ENCODE results near the gene CALML4.
"Not testable (repeated sequence)": the region's sequence is repeated elsewhere in the genome, so short reads cannot be mapped to it uniquely, and the experiment has no call there.

DNA sequence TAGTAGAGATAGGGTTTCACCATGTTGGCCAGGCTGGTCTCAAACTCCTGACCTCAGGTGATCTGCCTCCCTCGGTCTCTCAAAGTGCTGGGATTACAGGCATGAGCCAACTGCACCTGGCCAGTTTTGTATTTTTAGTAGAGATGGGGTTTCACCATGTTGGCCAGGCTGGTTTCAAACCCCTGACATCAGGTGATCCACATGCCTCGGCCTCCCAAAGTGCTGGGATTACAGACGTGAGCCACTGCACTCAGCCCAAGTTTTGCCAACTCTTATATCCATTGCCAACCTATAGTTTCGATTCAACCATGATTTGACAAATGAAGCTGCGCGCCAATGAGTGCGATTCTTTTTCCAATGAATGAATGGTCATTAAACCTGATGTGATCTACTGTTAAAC is 2.1 kb downstream of the CALML4 start:
- not testable (repeated sequence) for TF ChIP-seq POLR2AphosphoS5 (IDR thresholded peaks at IDR 0.05)
- TF ChIP-seq, protein P1, sequence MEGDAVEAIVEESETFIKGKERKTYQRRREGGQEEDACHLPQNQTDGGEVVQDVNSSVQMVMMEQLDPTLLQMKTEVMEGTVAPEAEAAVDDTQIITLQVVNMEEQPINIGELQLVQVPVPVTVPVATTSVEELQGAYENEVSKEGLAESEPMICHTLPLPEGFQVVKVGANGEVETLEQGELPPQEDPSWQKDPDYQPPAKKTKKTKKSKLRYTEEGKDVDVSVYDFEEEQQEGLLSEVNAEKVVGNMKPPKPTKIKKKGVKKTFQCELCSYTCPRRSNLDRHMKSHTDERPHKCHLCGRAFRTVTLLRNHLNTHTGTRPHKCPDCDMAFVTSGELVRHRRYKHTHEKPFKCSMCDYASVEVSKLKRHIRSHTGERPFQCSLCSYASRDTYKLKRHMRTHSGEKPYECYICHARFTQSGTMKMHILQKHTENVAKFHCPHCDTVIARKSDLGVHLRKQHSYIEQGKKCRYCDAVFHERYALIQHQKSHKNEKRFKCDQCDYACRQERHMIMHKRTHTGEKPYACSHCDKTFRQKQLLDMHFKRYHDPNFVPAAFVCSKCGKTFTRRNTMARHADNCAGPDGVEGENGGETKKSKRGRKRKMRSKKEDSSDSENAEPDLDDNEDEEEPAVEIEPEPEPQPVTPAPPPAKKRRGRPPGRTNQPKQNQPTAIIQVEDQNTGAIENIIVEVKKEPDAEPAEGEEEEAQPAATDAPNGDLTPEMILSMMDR (IDR thresholded peaks at IDR 0.05), result not testable (repeated sequence)
